ENCODE measurements around the gene FGF14. TPM values are rescaled to one million over a fixed set of nuclear protein-coding genes. Genes with fewer than 3 reads are reported as not detected.

The FGF14 gene
- total and polyA plus RNA-seq, 2 of the 4 experiments (the other 2 are of a cell fraction), result under 0.01 TPM; not detected in 1

GRCh38 chr13:102394158-102395053 lies 7.4 kb downstream of the FGF14 start:
- no peak overlapping the region for H2BK5ac ChIP-seq (ENCODE audit: low read depth, low read length, poor library complexity, severe bottlenecking)
- H3K79me1 ChIP-seq (ENCODE audit: low read depth in 1 of 2, low read length in 2 of 2), result no peaks in the 10 kb centered on the region
- H3K56ac ChIP-seq (ENCODE audit: extremely low read depth, insufficient read depth, low read length), result no peak overlapping the region
- peak overlapping the region; percentile 48; the same call in 1 of the 2 replicates for H3K14ac ChIP-seq (replicated peaks; ENCODE audit: low read depth, low read length)
- ATAC-seq (ENCODE audit: low read depth) (peak; percentile 95), DNase-seq (peak; percentile 73)
- CTCF ChIA-PET, result interaction anchor here (0.5 to 1.6 kb wide), 5 partner anchors 12 to 1212 kb away, joined by 3 to 4 read pairs (median 3); no protein-coding TSS in a partner anchor
- no peaks in the 10 kb centered on the region for H3K9me1 ChIP-seq (ENCODE audit: insufficient read depth, low read length)
- H4K91ac ChIP-seq (ENCODE audit: insufficient read depth, low read depth, low read length), result peak overlapping the region; percentile 73; the same call in 1 of the 2 replicates
- no peaks in the 10 kb centered on the region for H3K36me3 ChIP-seq (ENCODE audit: control insufficient read depth, insufficient read depth, low read length)
- 5% methylated on average over 42 of the region's 72 CpGs; no CpG with 5 or more reads in 1 of the 2 experiments for WGBS, 2 experiments (ENCODE audit: extremely low coverage in 2 of 2, insufficient read length in 1 of 2)
- H4K20me1 ChIP-seq (ENCODE audit: insufficient read depth, low read length), result no peaks in the 10 kb centered on the region
- H3K4me2 ChIP-seq (ENCODE audit: low read depth, low read length), result peak overlapping the region; percentile 81
- no peaks in the 10 kb centered on the region for H3K4me1 ChIP-seq (ENCODE audit: control insufficient read depth, insufficient read depth, low read length)
- peak overlapping the region; percentile 66 for H3K4me3 ChIP-seq (ENCODE audit: insufficient read depth, low read depth, low read length)
- no peak overlapping the region; the same call in 1 of the 2 replicates for H2BK120ac ChIP-seq (ENCODE audit: low read depth, low read length)
- H3K23ac ChIP-seq (ENCODE audit: low read depth, low read length), result peak overlapping the region; percentile 52
- no peak overlapping the region for H2BK15ac ChIP-seq (ENCODE audit: low read depth, low read length)
- in situ Hi-C loops (cut with MboI; ENCODE audit: low sequenced_read_pairs) (no loop called here), dilution Hi-C loops (cut with HindIII; ENCODE audit: low sequenced_read_pairs, unreplicated experiment) (no loop called here), intact Hi-C loops (cut with micrococcal nuclease) (loop anchor here (1.0 to 5.0 kb wide), 2 partner anchors 107 to 254 kb away; no protein-coding TSS in a partner anchor)
- POLR2A ChIA-PET (ENCODE audit: unreplicated experiment), result no interaction called here
- H3K27me3 ChIP-seq (ENCODE audit: control insufficient read depth, insufficient read depth, low read length), result peaks cover 2% of the 10 kb centered on the region
- no peaks in the 10 kb centered on the region for H3K9me3 ChIP-seq (ENCODE audit: control insufficient read depth, insufficient read depth, low read length)
- peak overlapping the region; percentile 46; the same call in 1 of the 2 replicates for H4K5ac ChIP-seq (ENCODE audit: low read depth, low read length)
- H2AK9ac ChIP-seq (replicated peaks; ENCODE audit: low read depth, low read length, poor library complexity), result peak overlapping the region; percentile 82
- TF ChIP-seq RCOR1 (IDR thresholded peaks at IDR 0.05; ENCODE audit: insufficient replicate concordance, low read length), result no peak
- no peak for TF ChIP-seq NFE2L2 (IDR thresholded peaks at IDR 0.05; ENCODE audit: low read depth, low read length)
- TF ChIP-seq BHLHE40 (IDR thresholded peaks at IDR 0.05; ENCODE audit: low read depth, low read length), result no peak
- TF ChIP-seq SMC3 (IDR thresholded peaks at IDR 0.05; ENCODE audit: low read depth, low read length), result no peak
- no peak for TF ChIP-seq CEBPB (IDR thresholded peaks at IDR 0.05; ENCODE audit: low read depth, low read length)
- TF ChIP-seq CHD1 (IDR thresholded peaks at IDR 0.05; ENCODE audit: low read depth, low read length), result no peak
- no peak for TF ChIP-seq MAFK (IDR thresholded peaks at IDR 0.05; ENCODE audit: low read depth, low read length)
- no peak for TF ChIP-seq RAD21 (IDR thresholded peaks at IDR 0.05; ENCODE audit: low read length)
- TF ChIP-seq MXI1 (IDR thresholded peaks at IDR 0.05; ENCODE audit: borderline replicate concordance, low read depth, low read length), result no peak
- no peak for TF ChIP-seq FOS (IDR thresholded peaks at IDR 0.05; ENCODE audit: low read depth, low read length)
- TF ChIP-seq, protein P1, sequence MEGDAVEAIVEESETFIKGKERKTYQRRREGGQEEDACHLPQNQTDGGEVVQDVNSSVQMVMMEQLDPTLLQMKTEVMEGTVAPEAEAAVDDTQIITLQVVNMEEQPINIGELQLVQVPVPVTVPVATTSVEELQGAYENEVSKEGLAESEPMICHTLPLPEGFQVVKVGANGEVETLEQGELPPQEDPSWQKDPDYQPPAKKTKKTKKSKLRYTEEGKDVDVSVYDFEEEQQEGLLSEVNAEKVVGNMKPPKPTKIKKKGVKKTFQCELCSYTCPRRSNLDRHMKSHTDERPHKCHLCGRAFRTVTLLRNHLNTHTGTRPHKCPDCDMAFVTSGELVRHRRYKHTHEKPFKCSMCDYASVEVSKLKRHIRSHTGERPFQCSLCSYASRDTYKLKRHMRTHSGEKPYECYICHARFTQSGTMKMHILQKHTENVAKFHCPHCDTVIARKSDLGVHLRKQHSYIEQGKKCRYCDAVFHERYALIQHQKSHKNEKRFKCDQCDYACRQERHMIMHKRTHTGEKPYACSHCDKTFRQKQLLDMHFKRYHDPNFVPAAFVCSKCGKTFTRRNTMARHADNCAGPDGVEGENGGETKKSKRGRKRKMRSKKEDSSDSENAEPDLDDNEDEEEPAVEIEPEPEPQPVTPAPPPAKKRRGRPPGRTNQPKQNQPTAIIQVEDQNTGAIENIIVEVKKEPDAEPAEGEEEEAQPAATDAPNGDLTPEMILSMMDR (conservative IDR thresholded peaks at IDR 0.05; ENCODE audit: low read depth, low read length), result 0 out of 2 replicates have a peak, but pooled peaks have one; percentile 4
- 0 out of 2 replicates have a peak, but pooled peaks have one; percentile 10 for TF ChIP-seq MAZ (IDR thresholded peaks at IDR 0.05; ENCODE audit: borderline replicate concordance, low read depth, low read length)
- H3K4ac ChIP-seq (ENCODE audit: low read depth, low read length), result peak overlapping the region; percentile 39
- peak overlapping the region; percentile 67 to 90 for H4K8ac ChIP-seq (ENCODE audit: low read depth in 2 of 2, low read length in 2 of 2)
- H3K27ac ChIP-seq (ENCODE audit: insufficient read depth, low read length), result peak overlapping the region; percentile 62
- H3K9ac ChIP-seq (ENCODE audit: low read depth, low read length), result peak overlapping the region; percentile 69
- peak overlapping the region; percentile 99 for H2AFZ ChIP-seq (replicated peaks; ENCODE audit: low read length, poor library complexity)
- H2AK5ac ChIP-seq (ENCODE audit: low read depth, low read length), result no peak overlapping the region
- H2BK20ac ChIP-seq (ENCODE audit: low read depth, low read length), result no peak overlapping the region
- BruUV-seq (replicated peaks), result no TSS peak
- no peak overlapping the region; the same call in 1 of the 2 replicates for H3K18ac ChIP-seq (ENCODE audit: low read depth, low read length)

Data from IMR-90 (cell line).